Type B pancreatic cell (in vitro differentiated cells): ENCODE measurements around the gene MAGI1. TPM values are rescaled to one million over a fixed set of nuclear protein-coding genes. Genes with fewer than 3 reads are reported as not detected.

Source experiments
- DNase-seq: peaks from one replicate; pipeline ENCODE4 v3.0.0; 2021; ENCODE audit warnings: mixed read lengths; ENCODE audit not compliant: unreplicated experiment; ENCODE audit errors: extremely low spot score
- H3K27ac Mint-ChIP-seq: 2 replicates; pipeline ENCODE4 v1.8.0; 2021; ENCODE audit warnings: mild to moderate bottlenecking, mixed read lengths
- H3K27me3 Mint-ChIP-seq: 2 replicates; pipeline ENCODE4 v1.8.0; 2021; ENCODE audit warnings: mixed read lengths
- H3K36me3 Mint-ChIP-seq: 2 replicates; pipeline ENCODE4 v1.8.0; 2021; ENCODE audit warnings: mixed read lengths
- H3K4me1 Mint-ChIP-seq: one replicate; pipeline ENCODE4 v1.8.0; 2021; ENCODE audit warnings: mixed read lengths; ENCODE audit not compliant: unreplicated experiment
- H3K4me3 Mint-ChIP-seq: 2 replicates; pipeline ENCODE4 v1.8.0; 2021; ENCODE audit warnings: mild to moderate bottlenecking, mixed read lengths
- H3K9me3 Mint-ChIP-seq: 2 replicates; pipeline ENCODE4 v1.8.0; 2021; ENCODE audit warnings: mixed read lengths
- total RNA-seq: library from RNA; stranded (reverse); gene quantifications from 2 replicates; pipeline ENCODE4 v1.2.1, GENCODE V29; 2021; ENCODE audit warnings: low replicate concordance
- TF ChIP-seq, protein P1 (sequence below): fragments of 200-600 bp; sonication (generic); conservative IDR thresholded peaks from 2 replicates; pipeline ENCODE4 v1.5.0; 2021; ENCODE audit warnings: antibody characterized with exemption, mild to moderate bottlenecking

Gene MAGI1
- total RNA-seq, 1 donor from 2014 or later: 53.1 TPM

DNA sequence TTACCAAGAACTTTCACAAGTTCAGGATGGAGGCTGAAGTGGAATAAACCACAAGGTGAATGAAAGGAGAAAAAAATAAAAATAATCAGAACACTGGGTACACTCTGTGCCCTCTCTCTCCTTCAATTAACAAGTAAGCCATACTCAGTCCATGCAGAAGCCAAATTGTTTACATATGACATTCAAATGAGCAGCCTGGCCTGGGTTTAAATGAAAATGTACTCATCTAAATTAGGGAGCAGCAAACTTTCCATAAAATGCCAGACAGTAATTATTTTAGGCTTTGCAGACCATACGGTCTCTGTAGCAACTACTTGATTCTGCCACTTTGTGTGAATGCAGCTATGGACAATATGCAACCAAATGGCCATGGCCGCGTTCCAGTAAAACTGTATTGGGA, 376.6 kb downstream of the MAGI1 start:
- H3K4me1 Mint-ChIP-seq: peaks cover 18% of the 10 kb centered on the region
- no peaks in the 10 kb centered on the region for H3K36me3 Mint-ChIP-seq
- DNase-seq: no peak
- no peaks in the 10 kb centered on the region for H3K9me3 Mint-ChIP-seq
- TF ChIP-seq, protein P1, sequence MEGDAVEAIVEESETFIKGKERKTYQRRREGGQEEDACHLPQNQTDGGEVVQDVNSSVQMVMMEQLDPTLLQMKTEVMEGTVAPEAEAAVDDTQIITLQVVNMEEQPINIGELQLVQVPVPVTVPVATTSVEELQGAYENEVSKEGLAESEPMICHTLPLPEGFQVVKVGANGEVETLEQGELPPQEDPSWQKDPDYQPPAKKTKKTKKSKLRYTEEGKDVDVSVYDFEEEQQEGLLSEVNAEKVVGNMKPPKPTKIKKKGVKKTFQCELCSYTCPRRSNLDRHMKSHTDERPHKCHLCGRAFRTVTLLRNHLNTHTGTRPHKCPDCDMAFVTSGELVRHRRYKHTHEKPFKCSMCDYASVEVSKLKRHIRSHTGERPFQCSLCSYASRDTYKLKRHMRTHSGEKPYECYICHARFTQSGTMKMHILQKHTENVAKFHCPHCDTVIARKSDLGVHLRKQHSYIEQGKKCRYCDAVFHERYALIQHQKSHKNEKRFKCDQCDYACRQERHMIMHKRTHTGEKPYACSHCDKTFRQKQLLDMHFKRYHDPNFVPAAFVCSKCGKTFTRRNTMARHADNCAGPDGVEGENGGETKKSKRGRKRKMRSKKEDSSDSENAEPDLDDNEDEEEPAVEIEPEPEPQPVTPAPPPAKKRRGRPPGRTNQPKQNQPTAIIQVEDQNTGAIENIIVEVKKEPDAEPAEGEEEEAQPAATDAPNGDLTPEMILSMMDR: no peak
- H3K4me3 Mint-ChIP-seq: no peak overlapping the region
- H3K27ac Mint-ChIP-seq: no peak overlapping the region
- H3K27me3 Mint-ChIP-seq: no peaks in the 10 kb centered on the region

DNA sequence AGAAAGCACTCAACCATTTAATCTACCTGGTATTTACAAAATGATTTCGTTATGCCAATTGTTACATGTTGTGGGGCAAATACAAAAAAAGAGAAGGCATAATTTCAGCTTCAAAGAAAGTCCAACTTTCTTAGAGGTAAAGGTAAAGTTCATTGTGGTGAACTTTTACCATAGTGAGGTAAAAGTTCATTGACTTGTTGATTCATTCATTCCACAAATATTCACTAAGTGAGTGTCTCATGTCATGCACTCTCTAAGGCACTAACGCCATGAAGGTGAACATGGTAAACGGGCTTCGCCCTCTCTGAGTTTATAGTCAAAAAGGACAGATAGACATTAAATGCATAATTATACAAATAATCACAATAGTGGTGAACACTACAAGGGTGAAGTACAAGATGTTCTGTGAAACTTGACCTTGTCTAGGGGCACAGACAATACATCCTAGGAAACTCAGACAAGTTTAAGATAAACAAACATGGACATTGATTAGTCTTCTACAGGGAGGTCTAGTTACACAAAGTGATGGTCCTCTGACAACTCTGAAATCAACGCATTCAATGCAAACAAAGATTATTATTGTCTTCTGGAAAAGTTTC, 378.6 kb downstream of the MAGI1 start:
- Mint-ChIP-seq H3K9me3 (no peaks in the 10 kb centered on the region), H3K36me3 (no peaks in the 10 kb centered on the region), H3K4me1 (peaks cover 10% of the 10 kb centered on the region), H3K27me3 (no peaks in the 10 kb centered on the region), H3K4me3 (no peak overlapping the region), H3K27ac (no peak overlapping the region)
- no peak for DNase-seq
- TF ChIP-seq, protein P1: no peak

GRCh38 chr3:65659396-65659795, 379.3 kb downstream of the MAGI1 start:
- no peak overlapping the region for H3K27ac Mint-ChIP-seq
- no peaks in the 10 kb centered on the region for H3K36me3 Mint-ChIP-seq
- DNase-seq: no peak
- TF ChIP-seq, protein P1: no peak
- H3K4me1 Mint-ChIP-seq: peaks cover 8% of the 10 kb centered on the region
- no peak overlapping the region for H3K4me3 Mint-ChIP-seq
- H3K27me3 Mint-ChIP-seq: no peaks in the 10 kb centered on the region
- no peaks in the 10 kb centered on the region for H3K9me3 Mint-ChIP-seq

DNA sequence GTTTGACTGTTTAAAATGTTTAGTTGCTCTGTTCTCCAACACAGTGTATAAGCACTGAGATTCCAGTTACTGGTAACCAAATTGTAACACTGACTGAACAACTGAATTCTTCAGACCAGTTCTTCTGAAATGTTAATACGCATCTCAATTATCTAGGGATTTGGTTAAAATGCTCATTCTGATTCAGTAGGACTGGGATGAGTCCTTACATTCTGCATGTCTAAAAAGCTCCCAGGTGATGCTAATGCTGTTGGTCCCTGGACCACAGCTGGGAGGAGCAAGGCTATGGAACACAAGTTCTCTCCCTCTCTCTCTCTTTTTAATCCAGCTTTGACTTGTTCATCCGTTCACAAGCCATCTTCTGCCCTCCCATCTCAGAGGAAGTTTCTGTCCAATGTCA, 380.3 kb downstream of the MAGI1 start:
- H3K4me1 Mint-ChIP-seq: peaks cover 14% of the 10 kb centered on the region
- no peak overlapping the region for H3K4me3 Mint-ChIP-seq
- H3K36me3 Mint-ChIP-seq: no peaks in the 10 kb centered on the region
- no peak for DNase-seq
- TF ChIP-seq, protein P1: no peak
- no peaks in the 10 kb centered on the region for H3K9me3 Mint-ChIP-seq
- H3K27ac Mint-ChIP-seq: no peak overlapping the region
- H3K27me3 Mint-ChIP-seq: no peaks in the 10 kb centered on the region

GRCh38 chr3:65655061-65655460, 383.7 kb downstream of the MAGI1 start:
- Mint-ChIP-seq H3K4me3 (no peak overlapping the region), H3K4me1 (peaks cover 11% of the 10 kb centered on the region), H3K27ac (no peak overlapping the region), H3K27me3 (no peaks in the 10 kb centered on the region), H3K9me3 (peaks cover 3% of the 10 kb centered on the region), H3K36me3 (no peaks in the 10 kb centered on the region)
- DNase-seq: no peak
- TF ChIP-seq, protein P1: no peak

- Mint-ChIP-seq H3K9me3 (peaks cover 4% of the 10 kb centered on the region), H3K4me3 (no peak overlapping the region), H3K27me3 (no peaks in the 10 kb centered on the region), H3K36me3 (no peaks in the 10 kb centered on the region), H3K4me1 (peaks cover 9% of the 10 kb centered on the region), H3K27ac (no peak overlapping the region)
- TF ChIP-seq, protein P1: no peak
- no peak for DNase-seq
Observed at GRCh38 chr3:65653731-65654130, 385.0 kb downstream of the MAGI1 start.
